22Rv1 (cell line): ENCODE results near the gene DHX35.
A peak's percentile ranks its signal among the peaks of the same experiment; 100 is the strongest.

Experiments
- H3K27ac ChIP-seq: fragments of 450-650 bp; 2 replicates; pipeline ENCODE4 v1.5.1; 2017
- CTCF ChIP-seq: fragments of 450-650 bp; IDR thresholded peaks from 2 replicates; pipeline ENCODE4 v1.5.1; 2017; ENCODE audit warnings: mild to moderate bottlenecking
- ZFX ChIP-seq: fragments of 450-650 bp; IDR thresholded peaks from 2 replicates; pipeline ENCODE4 v1.6.1; 2017; ENCODE audit warnings: antibody characterized with exemption, borderline replicate concordance

The DHX35 gene

GRCh38 chr20:38920851-38921250 is 41.3 kb upstream of the DHX35 start:
- no peak overlapping the region for H3K27ac ChIP-seq
- TF ChIP-seq CTCF (no peak), ZFX (no peak)

GRCh38 chr20:38924718-38925117 is 37.4 kb upstream of the DHX35 start:
- H3K27ac ChIP-seq, result no peak overlapping the region
- no peak for TF ChIP-seq ZFX
- no peak for TF ChIP-seq CTCF

- H3K27ac ChIP-seq, result peak within 1 kb of the TSS; percentile 69
- TF ChIP-seq ZFX (no peak), CTCF (peak; percentile 30)
These were observed 35.8 kb upstream of the DHX35 start, which contains the start of gene FAM83D for GRCh38 chr20:38926142-38926933. Gene FAM83D (plus strand): TSS chr20:38926417. CDS start chr20:38926443, 26 bp downstream.

GRCh38 chr20:38926934-38927616 is 35.1 kb upstream of the DHX35 start:
- no peak for TF ChIP-seq CTCF
- TF ChIP-seq ZFX, result no peak
- peak overlapping the region; percentile 69 for H3K27ac ChIP-seq

- H3K27ac ChIP-seq, result no peak overlapping the region; the same call in 1 of the 2 replicates
- TF ChIP-seq CTCF (no peak), ZFX (no peak)
These were observed 34.1 kb upstream of the DHX35 start for GRCh38 chr20:38927902-38928578.

GRCh38 chr20:38930242-38930569 is 31.9 kb upstream of the DHX35 start:
- H3K27ac ChIP-seq, result no peak overlapping the region
- TF ChIP-seq CTCF (no peak), ZFX (no peak)

- no peak overlapping the region for H3K27ac ChIP-seq
These were observed 30.2 kb upstream of the DHX35 start for GRCh38 chr20:38931984-38932383.

More at GRCh38 chr20:38931984-38932383, 30.2 kb upstream of the DHX35 start:
- TF ChIP-seq ZFX, result no peak
- TF ChIP-seq CTCF, result no peak
